ENCODE data around the gene ZBED1. TPM values are rescaled to one million over a fixed set of nuclear protein-coding genes. Genes with fewer than 3 reads are reported as not detected.

ZBED1 gene
- total and polyA plus RNA-seq, 2 donors (not counting 3 experiments of a cell fraction or from before 2014, with no cell fraction given) = 24.6 to 46.5 TPM

- Histone ChIP-seq H3K9me1 (replicated peaks; ENCODE audit: control insufficient read depth, extremely low read depth, insufficient read depth, low read length) (no peaks in the 10 kb centered on the region), H3K79me2 (ENCODE audit: control insufficient read depth, insufficient read depth, low read length) (peaks cover 15% of the 10 kb centered on the region), H3K4me1 (ENCODE audit: control insufficient read depth, extremely low read depth, insufficient read depth, low read length) (peaks cover 9% of the 10 kb centered on the region), H3K27me3 (ENCODE audit: control insufficient read depth in 2 of 2, insufficient read depth in 2 of 2, low read length in 2 of 2) (no peaks in the 10 kb centered on the region), H3K9me3 (replicated peaks; ENCODE audit: control insufficient read depth, insufficient read depth, low read length) (no peaks in the 10 kb centered on the region), H3K4me2 (ENCODE audit: insufficient read depth, low read length) (no peak overlapping the region), H3K9ac (replicated peaks; ENCODE audit: extremely low read depth, insufficient read depth, low read length) (no peak overlapping the region), H4K20me1 (replicated peaks; ENCODE audit: control insufficient read depth, extremely low read depth, insufficient read depth, low read length) (no peaks in the 10 kb centered on the region), H3K27ac (ENCODE audit: insufficient read depth, low read depth, low read length) (no peak overlapping the region), H2AFZ (ENCODE audit: low read depth, low read length) (no peak overlapping the region), H3K4me3 (replicated peaks in 1 of 3; ENCODE audit: insufficient read depth in 1 of 3, low read depth in 1 of 3, low read length in 3 of 3) (no peak overlapping the region), H3K36me3 (ENCODE audit: control insufficient read depth in 2 of 2, extremely low read depth in 1 of 2, insufficient read depth in 2 of 2, low read length in 2 of 2) (no peaks in the 10 kb centered on the region)
- dilution Hi-C loops (cut with MboI; ENCODE audit: extremely low pct_ligation_motif_present, low sequenced_read_pairs) = no loop called here
- no TSS peak for BruUV-seq (replicated peaks)
- intact Hi-C loops (cut with micrococcal nuclease) = no loop called here
- FAIRE-seq (no peak), DNase-seq (ENCODE audit: low read depth, low spot score) (no peak)
- ChIA-PET POLR2A (no interaction called here), CTCF (no interaction called here)
- no peak for TF ChIP-seq EZH2 (IDR thresholded peaks at IDR 0.05; ENCODE audit: borderline replicate concordance, low read depth, low read length, severe bottlenecking)
- no peak for TF ChIP-seq MAX (IDR thresholded peaks at IDR 0.05; ENCODE audit: insufficient read depth, insufficient read length)
- no peak for TF ChIP-seq JUN (IDR thresholded peaks at IDR 0.05; ENCODE audit: borderline replicate concordance, insufficient read depth, insufficient read length, low read depth)
- no peak for TF ChIP-seq CTCF (IDR thresholded peaks at IDR 0.05; ENCODE audit: extremely low read depth in 1 of 2, insufficient read depth in 1 of 2, low read depth in 1 of 2, low read length in 2 of 2)
- TF ChIP-seq GATA2 (IDR thresholded peaks at IDR 0.05; ENCODE audit: insufficient read depth, insufficient read length, low read depth, low read length) = no peak
- TF ChIP-seq POLR2AphosphoS5 (IDR thresholded peaks at IDR 0.05; ENCODE audit: insufficient read depth, low read depth, low read length) = no peak
- TF ChIP-seq POLR2A (IDR thresholded peaks at IDR 0.05; ENCODE audit: low read depth, low read length) = no peak
- no peak for TF ChIP-seq MYC (IDR thresholded peaks at IDR 0.05; ENCODE audit: low read depth, low read length)
Measured at GRCh38 chrX:2503591-2504500, 3.1 kb upstream of the ZBED1 start.

All from endothelial cell of umbilical vein (primary cell).